ENCODE data around the gene CST5. TPM values are rescaled to one million over a fixed set of nuclear protein-coding genes. Genes with fewer than 3 reads are reported as not detected.

CST5 gene
- total and polyA plus RNA-seq, 10 of the 15 experiments (the other 5 are each of a cell fraction or from before 2014, with no cell fraction given): not detected

GRCh38 chr20:23857962-23858595 lies 21.5 kb downstream of the CST5 start:
- no peaks in the 10 kb centered on the region for H3K9me3 ChIP-seq (replicated peaks; ENCODE audit: control insufficient read depth, insufficient read depth, low read length)
- CTCF ChIA-PET: no interaction called here
- no peak overlapping the region for H3K4me3 ChIP-seq
- WGBS (ENCODE audit: insufficient coverage, insufficient replicate concordance, low lambda C conversion rate, missing lambda C conversion rate): 29% methylated on average over 7 of the region's 9 CpGs
- BruUV-seq (replicated peaks): no TSS peak
- H3K4me1 ChIP-seq (ENCODE audit: control insufficient read depth, insufficient read depth, low read length): no peaks in the 10 kb centered on the region
- TF ChIP-seq YBX1 (IDR thresholded peaks at IDR 0.05): no peak
- TF ChIP-seq, protein P1, sequence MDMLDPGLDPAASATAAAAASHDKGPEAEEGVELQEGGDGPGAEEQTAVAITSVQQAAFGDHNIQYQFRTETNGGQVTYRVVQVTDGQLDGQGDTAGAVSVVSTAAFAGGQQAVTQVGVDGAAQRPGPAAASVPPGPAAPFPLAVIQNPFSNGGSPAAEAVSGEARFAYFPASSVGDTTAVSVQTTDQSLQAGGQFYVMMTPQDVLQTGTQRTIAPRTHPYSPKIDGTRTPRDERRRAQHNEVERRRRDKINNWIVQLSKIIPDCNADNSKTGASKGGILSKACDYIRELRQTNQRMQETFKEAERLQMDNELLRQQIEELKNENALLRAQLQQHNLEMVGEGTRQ (IDR thresholded peaks at IDR 0.05; ENCODE audit: borderline replicate concordance, low read depth, low read length): no peak
- no peak for TF ChIP-seq IRF4 (IDR thresholded peaks at IDR 0.05; ENCODE audit: low read depth, low read length)
- no peak for TF ChIP-seq TCF7 (IDR thresholded peaks at IDR 0.05; ENCODE audit: borderline replicate concordance)
- TF ChIP-seq MYB (IDR thresholded peaks at IDR 0.05; ENCODE audit: borderline replicate concordance, low read depth, low read length): no peak
- no peak for TF ChIP-seq NRF1 (conservative IDR thresholded peaks at IDR 0.05; ENCODE audit: low read depth, low read length)
- TF ChIP-seq BMI1 (IDR thresholded peaks at IDR 0.05; ENCODE audit: borderline replicate concordance): no peak
- no peak for TF ChIP-seq NFXL1 (IDR thresholded peaks at IDR 0.05; ENCODE audit: borderline replicate concordance)
- no peak for TF ChIP-seq TBL1XR1 (IDR thresholded peaks at IDR 0.05; ENCODE audit: low read depth, low read length)
- TF ChIP-seq, protein P2, sequence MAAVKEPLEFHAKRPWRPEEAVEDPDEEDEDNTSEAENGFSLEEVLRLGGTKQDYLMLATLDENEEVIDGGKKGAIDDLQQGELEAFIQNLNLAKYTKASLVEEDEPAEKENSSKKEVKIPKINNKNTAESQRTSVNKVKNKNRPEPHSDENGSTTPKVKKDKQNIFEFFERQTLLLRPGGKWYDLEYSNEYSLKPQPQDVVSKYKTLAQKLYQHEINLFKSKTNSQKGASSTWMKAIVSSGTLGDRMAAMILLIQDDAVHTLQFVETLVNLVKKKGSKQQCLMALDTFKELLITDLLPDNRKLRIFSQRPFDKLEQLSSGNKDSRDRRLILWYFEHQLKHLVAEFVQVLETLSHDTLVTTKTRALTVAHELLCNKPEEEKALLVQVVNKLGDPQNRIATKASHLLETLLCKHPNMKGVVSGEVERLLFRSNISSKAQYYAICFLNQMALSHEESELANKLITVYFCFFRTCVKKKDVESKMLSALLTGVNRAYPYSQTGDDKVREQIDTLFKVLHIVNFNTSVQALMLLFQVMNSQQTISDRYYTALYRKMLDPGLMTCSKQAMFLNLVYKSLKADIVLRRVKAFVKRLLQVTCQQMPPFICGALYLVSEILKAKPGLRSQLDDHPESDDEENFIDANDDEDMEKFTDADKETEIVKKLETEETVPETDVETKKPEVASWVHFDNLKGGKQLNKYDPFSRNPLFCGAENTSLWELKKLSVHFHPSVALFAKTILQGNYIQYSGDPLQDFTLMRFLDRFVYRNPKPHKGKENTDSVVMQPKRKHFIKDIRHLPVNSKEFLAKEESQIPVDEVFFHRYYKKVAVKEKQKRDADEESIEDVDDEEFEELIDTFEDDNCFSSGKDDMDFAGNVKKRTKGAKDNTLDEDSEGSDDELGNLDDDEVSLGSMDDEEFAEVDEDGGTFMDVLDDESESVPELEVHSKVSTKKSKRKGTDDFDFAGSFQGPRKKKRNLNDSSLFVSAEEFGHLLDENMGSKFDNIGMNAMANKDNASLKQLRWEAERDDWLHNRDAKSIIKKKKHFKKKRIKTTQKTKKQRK (IDR thresholded peaks at IDR 0.05; ENCODE audit: low read depth, low read length): no peak
- TF ChIP-seq STAT1 (conservative IDR thresholded peaks at IDR 0.05): no peak
- TF ChIP-seq PAX8 (IDR thresholded peaks at IDR 0.05): no peak
- TF ChIP-seq ZNF274 (IDR thresholded peaks at IDR 0.05; ENCODE audit: insufficient read depth, insufficient read length): no peak
- no peak overlapping the region for H3K27ac ChIP-seq (ENCODE audit: control insufficient read depth, insufficient read depth)
- RAD21 ChIA-PET (ENCODE audit: unreplicated experiment): no interaction called here
- H3K36me3 ChIP-seq (ENCODE audit: control insufficient read depth in 2 of 2, insufficient read depth in 2 of 2, low read length in 1 of 2): no peaks in the 10 kb centered on the region
- DNase-seq (ENCODE audit: low read depth, low spot score) (no peak), FAIRE-seq (no peak), ATAC-seq (no peak)
- POLR2A ChIA-PET: no interaction called here
- SMC1A ChIA-PET (ENCODE audit: uncharacterized antibody, unreplicated experiment): no interaction called here
- H3K9ac ChIP-seq (ENCODE audit: control insufficient read depth, insufficient read depth, low read length): no peak overlapping the region
- no peaks in the 10 kb centered on the region for H3K27me3 ChIP-seq (replicated peaks in 1 of 2; ENCODE audit: control insufficient read depth in 2 of 2, insufficient read depth in 2 of 2, low read length in 1 of 2)
- no peak overlapping the region for H3K4me2 ChIP-seq (ENCODE audit: control insufficient read depth, insufficient read depth)
- in situ Hi-C loops (cut with MboI): no loop called here
- no peaks in the 10 kb centered on the region for H3K79me2 ChIP-seq (ENCODE audit: control insufficient read depth, insufficient read depth, low read length)
- H4K20me1 ChIP-seq (ENCODE audit: control insufficient read depth, insufficient read depth): no peaks in the 10 kb centered on the region
- no peak overlapping the region for H2AFZ ChIP-seq (ENCODE audit: control insufficient read depth, low read depth, low read length)
- intact Hi-C loops (cut with micrococcal nuclease; ENCODE audit: unreplicated experiment): no loop called here
